Measurements from ENCODE around the gene EPRS1. TPM values are rescaled to one million over a fixed set of nuclear protein-coding genes. Genes with fewer than 3 reads are reported as not detected.

EPRS1 gene
- total and polyA plus RNA-seq, 2 of the 13 experiments (the other 11 are each of a cell fraction or from before 2014, with no cell fraction given): 86.1 to 124 TPM

DNA sequence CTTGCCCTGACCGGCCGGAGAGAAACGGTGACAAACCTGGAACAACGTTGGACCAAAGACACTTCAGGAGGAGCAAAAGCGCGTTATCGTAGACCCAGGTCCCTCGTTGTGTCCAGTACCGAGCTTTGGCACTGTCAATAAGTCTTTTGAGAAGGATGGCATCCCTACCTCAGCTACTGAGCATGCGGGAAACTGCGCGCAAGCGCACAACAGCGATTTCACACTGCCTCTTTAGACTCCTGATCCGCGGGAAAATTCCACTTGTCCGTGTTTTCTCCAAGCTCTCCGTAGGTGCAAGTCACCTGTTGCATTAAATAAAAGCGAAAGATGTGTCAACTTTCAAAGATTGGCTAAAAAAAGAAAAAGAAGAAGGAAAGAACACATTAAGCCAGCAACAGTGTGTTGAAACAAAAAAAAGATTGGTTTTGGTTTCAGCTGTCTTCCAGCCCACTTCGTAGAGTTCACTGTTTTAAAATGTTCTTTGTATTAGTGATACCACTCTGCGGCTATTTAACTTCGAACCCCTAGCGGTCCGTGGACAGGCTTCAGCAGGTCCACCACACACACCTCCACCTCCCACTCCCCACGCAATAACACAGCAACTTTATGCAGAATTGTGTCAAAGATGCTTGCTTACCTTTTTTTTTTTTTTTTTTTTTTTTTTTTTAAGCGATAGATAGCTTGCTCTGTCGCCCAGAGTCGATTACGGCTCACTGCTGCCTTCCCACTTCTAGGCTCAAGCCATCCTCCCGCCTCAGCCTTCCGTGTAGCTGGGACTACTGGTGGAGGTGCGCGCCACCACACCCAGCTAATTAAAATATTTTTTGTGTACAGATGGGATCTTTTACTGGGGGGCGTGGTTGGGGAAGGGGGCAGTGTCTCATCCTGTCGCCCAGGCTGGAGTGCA is 43.6 kb upstream of the EPRS1 start, which contains the start of gene BPNT1 (continued):
- TF ChIP-seq PRDM15 (CRISPR knock-in tag; IDR thresholded peaks at IDR 0.05): peak; percentile 100
- TF ChIP-seq RBAK (CRISPR knock-in tag; IDR thresholded peaks at IDR 0.05): no peak
- peak; percentile 78 for TF ChIP-seq ZBTB38 (CRISPR knock-in tag; IDR thresholded peaks at IDR 0.05)
- TF ChIP-seq, protein P1, sequence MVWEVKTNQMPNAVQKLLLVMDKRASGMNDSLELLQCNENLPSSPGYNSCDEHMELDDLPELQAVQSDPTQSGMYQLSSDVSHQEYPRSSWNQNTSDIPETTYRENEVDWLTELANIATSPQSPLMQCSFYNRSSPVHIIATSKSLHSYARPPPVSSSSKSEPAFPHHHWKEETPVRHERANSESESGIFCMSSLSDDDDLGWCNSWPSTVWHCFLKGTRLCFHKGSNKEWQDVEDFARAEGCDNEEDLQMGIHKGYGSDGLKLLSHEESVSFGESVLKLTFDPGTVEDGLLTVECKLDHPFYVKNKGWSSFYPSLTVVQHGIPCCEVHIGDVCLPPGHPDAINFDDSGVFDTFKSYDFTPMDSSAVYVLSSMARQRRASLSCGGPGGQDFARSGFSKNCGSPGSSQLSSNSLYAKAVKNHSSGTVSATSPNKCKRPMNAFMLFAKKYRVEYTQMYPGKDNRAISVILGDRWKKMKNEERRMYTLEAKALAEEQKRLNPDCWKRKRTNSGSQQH (CRISPR knock-in tag; IDR thresholded peaks at IDR 0.05; ENCODE audit: low read depth): 0 out of 2 replicates have a peak, but pooled peaks have one; percentile 44
- TF ChIP-seq, protein P2, sequence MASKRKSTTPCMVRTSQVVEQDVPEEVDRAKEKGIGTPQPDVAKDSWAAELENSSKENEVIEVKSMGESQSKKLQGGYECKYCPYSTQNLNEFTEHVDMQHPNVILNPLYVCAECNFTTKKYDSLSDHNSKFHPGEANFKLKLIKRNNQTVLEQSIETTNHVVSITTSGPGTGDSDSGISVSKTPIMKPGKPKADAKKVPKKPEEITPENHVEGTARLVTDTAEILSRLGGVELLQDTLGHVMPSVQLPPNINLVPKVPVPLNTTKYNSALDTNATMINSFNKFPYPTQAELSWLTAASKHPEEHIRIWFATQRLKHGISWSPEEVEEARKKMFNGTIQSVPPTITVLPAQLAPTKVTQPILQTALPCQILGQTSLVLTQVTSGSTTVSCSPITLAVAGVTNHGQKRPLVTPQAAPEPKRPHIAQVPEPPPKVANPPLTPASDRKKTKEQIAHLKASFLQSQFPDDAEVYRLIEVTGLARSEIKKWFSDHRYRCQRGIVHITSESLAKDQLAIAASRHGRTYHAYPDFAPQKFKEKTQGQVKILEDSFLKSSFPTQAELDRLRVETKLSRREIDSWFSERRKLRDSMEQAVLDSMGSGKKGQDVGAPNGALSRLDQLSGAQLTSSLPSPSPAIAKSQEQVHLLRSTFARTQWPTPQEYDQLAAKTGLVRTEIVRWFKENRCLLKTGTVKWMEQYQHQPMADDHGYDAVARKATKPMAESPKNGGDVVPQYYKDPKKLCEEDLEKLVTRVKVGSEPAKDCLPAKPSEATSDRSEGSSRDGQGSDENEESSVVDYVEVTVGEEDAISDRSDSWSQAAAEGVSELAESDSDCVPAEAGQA (IDR thresholded peaks at IDR 0.05; ENCODE audit: low read depth): no peak; the same call in 1 of the 2 replicates
- TF ChIP-seq, protein P2 (CRISPR knock-in tag; IDR thresholded peaks at IDR 0.05; ENCODE audit: borderline replicate concordance): no peak
- TF ChIP-seq ESRRA (CRISPR knock-in tag; IDR thresholded peaks at IDR 0.05; ENCODE audit: low read depth): no peak
- peak; percentile 77 for TF ChIP-seq STAT6 (CRISPR knock-in tag; IDR thresholded peaks at IDR 0.05; ENCODE audit: borderline replicate concordance)
- TF ChIP-seq RFX5 (IDR thresholded peaks at IDR 0.05; ENCODE audit: low read depth, low read length): peak; percentile 81
- TF ChIP-seq FOXA3 (CRISPR knock-in tag; IDR thresholded peaks at IDR 0.05): peak; percentile 82
- no peak for TF ChIP-seq PCBP1 (IDR thresholded peaks at IDR 0.05; ENCODE audit: borderline replicate concordance, low read depth, low read length)
- no peak for TF ChIP-seq MXD1 (CRISPR knock-in tag; IDR thresholded peaks at IDR 0.05)
- TF ChIP-seq ZFAT (CRISPR knock-in tag; conservative IDR thresholded peaks at IDR 0.05): no peak
- TF ChIP-seq NFYC (CRISPR knock-in tag; IDR thresholded peaks at IDR 0.05): no peak
